GM19455 (cell line): ENCODE measurements around the gene MYBPC3.

Source experiments
- ATAC-seq: cut with Tn5 transposase; IDR thresholded peaks from one replicate; pipeline ENCODE4 v1.9.1; 2021; ENCODE audit not compliant: unreplicated experiment

MYBPC3 gene

GRCh38 chr11:47357985-47358730 is 5.7 kb upstream of the MYBPC3 start:
- no peak for ATAC-seq

DNA sequence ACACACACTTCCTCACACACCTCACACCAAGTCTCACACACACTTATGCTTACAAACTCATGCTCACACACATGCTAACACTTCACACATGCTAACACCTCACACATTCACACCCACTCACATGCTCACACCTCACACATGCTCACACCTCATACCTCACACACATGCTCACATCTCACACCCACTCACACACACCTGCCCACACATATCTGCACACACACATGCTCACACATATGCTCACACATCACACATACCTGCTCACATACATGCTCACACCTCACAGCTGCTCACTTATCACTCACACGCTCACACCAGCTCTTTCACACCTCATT is 4.5 kb upstream of the MYBPC3 start:
- ATAC-seq = no peak

- no peak for ATAC-seq
Measured at GRCh38 chr11:47356129-47356997, 3.9 kb upstream of the MYBPC3 start.

DNA sequence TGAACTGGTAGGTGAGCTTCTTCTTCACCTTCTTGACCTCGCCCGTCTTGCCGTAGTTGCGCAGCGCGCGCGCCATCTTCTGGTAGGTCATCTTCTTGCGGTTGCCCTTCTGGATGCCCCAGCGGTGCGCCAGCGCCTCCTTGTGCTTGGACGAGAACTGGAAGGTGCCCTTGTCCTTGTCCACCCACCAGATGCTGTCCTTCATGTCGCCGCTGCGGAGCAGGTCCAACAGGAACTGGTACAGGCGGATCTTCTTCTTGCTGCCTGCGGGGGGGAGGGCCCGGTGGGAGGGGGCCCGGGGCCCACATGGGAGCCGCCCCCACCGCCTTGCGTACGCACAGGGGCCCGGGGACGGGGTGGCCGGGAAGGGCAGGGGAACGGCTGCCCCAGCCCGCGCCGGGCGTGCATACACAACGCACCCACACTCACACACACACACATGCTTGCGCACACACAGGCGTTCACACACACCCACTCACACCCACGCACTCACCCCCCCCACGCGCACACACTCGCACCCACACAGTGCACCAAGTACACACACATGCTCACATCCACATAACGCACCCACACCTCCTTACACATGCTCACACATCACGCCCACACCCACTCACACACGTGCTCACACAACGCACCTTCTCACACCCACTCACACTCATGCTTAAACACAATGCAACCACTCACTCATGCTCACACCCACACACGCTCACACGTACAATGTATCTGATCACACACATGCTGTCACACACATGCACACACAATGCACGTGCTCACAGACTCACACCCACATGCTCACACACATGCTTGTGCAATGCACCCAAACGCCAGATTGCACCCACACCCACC is 3.0 kb upstream of the MYBPC3 start:
- ATAC-seq = no peak

DNA sequence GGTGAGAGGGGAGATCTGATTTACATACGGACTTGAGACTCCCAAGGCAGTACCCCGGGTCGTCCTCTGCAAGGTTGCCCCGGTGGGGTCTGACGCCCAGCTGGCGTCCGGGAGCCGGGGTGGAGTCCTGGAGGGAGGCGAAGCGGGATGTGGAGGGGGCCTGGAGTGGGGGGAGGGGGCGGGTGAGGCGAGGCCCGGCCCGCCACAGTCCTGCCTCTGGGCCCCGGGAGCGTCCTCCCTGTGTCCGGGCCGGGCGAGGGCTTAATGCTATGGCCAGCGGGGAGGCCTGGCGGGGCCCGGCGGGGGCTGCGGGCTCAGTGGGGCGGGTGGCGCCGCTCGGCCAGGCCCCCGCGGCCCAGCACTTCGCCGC is 2.4 kb upstream of the MYBPC3 start:
- no peak for ATAC-seq

- ATAC-seq = no peak
Measured at GRCh38 chr11:47353978-47354774, 1.7 kb upstream of the MYBPC3 start.

- ATAC-seq = no peak
Measured at GRCh38 chr11:47351156-47352126, 1.1 kb downstream of the MYBPC3 start.

GRCh38 chr11:47350315-47350714 is 2.2 kb downstream of the MYBPC3 start:
- no peak for ATAC-seq

GRCh38 chr11:47349521-47350095 is 2.9 kb downstream of the MYBPC3 start:
- ATAC-seq = no peak

DNA sequence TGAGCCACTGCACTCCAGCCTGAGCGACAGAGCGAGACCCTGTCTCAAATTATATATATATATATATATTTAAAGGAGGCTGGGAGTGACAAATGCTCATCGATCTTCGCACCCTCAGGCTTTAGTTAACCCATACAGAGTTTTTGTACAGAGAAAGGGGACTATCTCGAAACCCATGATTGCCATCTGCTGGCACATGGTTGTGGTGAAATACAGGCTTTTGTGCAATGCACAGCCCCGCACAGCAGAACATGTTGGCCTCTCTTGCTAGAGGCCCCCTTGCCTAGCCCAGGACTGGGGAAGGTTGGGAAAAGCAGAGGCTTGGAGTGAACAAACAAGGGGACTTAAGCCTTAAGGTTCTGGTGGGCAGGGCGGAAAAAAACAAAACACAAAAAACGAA is 3.6 kb downstream of the MYBPC3 start:
- no peak for ATAC-seq

DNA sequence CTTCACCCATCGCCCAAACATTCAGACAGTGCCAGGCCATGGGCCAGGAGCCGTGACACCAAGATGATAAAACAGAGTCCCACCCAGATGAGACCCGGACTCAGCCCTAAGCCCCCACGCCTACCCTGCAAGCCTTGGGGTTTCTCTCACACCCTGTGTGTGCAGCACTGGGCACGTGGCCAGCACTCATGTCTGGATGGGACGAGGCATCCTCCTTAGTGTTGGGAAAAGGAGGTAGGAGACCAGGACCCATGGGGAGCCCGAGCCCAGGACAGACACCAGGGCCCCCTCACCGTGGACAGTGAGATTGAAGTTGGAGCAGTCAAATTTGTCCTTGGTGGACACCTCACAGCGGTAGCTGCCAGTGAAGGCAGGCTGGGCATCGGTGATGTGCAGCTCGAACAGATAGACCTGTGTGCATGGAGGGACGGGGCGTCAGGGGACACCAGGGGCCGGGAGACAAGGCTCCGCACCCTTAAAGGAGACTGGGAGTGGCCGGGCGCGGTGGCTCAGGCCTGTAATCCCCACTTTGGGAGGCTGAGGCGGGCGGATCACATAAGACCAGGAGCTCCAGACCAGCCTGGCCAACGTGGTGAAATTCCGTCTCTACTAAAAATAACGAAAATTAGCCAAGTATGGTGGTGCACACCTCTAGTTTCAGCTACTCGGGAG is 4.2 kb downstream of the MYBPC3 start:
- no peak for ATAC-seq

GRCh38 chr11:47347137-47347536 is 5.4 kb downstream of the MYBPC3 start:
- ATAC-seq = no peak

DNA sequence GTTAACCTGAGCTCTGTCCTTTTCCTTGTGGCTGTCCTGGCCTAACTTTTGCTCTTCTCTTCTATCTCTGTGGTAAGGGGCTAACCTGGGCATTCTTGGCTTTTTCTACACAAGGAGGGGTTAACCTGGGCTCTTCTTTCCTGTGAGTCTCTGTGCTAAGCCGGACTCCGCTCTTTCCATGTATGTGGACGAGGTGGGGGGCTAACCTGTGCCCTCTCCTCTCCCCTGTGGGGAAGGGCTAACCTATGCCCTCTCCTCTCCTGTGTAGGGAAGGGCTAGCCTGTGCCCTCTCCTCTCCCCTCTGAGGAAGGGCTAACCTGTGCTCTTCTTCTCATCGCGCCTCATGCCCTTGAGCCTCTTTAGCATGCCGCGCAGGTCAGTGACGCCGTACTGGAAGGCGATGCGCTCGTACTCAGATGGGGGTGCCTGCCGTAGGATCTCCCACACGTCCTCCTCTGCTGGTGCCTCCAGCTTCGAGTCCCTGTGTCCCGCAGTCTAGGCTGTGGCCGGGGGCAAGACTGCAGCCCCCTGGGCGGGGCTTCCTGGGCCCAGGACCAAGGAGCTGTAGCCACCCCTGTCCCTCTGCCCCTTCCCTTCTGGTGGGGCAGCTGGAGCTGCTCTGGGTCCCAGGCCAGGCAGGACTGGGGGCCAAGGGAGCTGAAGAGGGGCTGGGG is 6.5 kb downstream of the MYBPC3 start:
- no peak for ATAC-seq

- no peak for ATAC-seq
Measured at GRCh38 chr11:47342854-47343253, 9.6 kb downstream of the MYBPC3 start.

DNA sequence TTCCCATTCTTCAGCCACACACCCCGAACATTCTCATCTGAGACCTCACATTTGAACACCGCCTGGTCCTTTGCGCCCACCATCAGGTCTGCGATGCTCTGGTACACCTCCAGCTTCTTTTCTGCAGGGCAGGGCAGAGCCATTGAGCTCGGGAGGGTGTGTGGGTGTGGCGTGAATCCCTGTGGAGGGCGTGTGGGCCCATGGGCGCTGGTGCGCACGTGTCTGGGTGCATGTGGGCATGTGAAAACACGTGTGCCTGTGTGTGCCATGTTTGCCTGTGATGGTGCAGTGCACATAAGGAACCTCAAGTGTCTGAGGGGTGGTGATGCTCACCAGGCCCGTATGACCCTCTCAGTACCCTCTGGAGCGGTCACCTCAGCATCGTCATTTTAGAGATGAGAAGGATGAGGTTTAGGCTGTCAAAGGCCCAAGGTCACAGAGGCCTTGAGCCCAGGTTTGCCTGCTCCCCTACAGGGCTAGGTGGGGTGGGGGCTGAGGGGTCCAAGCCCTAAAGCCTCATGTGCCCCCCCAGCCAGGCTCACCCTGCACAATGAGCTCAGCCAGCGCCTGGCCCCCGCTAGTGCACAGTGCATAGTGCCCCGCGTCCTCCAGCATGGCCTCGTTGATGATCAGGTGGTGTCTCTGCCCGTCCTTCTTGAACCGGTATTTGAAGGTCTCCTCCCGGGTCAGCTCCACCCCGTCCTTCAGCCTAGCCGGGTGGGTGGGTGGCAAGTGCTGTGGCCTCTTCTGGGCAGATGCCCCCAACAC is 10.3 kb downstream of the MYBPC3 start:
- ATAC-seq = no peak

DNA sequence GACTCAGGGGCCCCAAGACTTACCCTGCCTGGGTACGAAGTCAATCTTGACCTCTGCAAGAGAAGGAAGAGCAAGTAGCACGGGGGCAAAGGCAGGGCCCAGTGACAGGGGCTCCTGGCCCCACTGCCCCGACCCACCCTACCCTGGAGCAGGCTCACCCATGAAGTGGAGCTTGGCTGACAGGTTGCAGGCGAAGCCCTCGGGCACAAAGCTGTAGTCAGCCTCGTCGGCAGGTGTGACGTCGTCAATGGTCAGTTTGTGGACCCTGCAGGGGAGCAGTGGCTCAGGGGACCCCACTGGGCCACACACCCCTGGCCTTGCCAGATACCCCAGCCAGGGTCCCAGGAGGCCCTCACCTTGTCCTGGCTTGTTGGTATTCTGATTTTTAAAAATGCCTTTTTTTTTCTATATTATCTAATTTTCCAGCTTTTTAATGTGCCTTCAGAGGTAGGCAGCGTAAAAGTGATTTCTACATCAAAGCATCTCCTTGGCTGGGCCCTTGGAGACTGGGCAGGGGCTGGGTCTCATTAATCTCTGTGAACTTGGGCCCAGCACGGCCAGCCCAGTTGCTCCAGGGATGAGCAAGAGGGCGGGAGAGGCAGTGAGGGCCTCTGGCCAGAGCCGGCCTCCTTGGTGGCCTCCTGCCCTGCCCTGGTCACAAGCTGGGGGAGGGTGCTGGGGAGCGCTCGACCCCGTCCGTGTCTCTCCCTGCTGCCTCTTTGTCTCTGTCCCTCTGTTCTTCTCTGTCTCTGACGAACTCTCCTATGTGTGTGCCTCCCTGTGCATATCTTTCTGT is 11.3 kb downstream of the MYBPC3 start:
- no peak for ATAC-seq

DNA sequence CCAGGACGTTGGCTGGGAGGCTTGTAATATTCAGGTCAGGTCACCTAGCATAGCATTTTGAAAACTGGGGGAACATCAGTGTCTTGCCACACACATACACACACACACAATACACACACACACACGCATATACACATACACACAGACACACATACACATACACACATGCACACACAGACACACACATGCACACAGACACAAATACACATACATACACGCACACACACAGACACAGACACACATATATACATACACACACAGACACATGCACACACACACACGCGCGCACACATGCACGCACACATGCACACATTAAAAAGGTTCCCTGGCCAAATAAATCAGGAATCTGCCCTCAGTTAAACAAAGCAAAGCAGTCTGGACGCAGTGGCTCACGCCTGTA is 12.5 kb downstream of the MYBPC3 start:
- no peak for ATAC-seq
